Activated naive CD4-positive, alpha-beta T cell treated with anti-CD3 and anti-CD28 coated beads, Interleukin-2, amount 50 U/mL, for 24 hours (primary cell): Measurements from ENCODE around the gene C1orf159.
A peak's percentile ranks its signal among the peaks of the same experiment; 100 is the strongest.
"Not testable (repeated sequence)": the region's sequence is repeated elsewhere in the genome, so short reads cannot be mapped to it uniquely, and the experiment has no call there.

Source experiments
- H3K27ac Mint-ChIP-seq: one replicate; pipeline ENCODE4 v1.8.0; 2021; ENCODE audit warnings: mild to moderate bottlenecking, mixed read lengths
- H3K27me3 Mint-ChIP-seq: one replicate; pipeline ENCODE4 v1.8.0; 2021; ENCODE audit warnings: mixed read lengths
- H3K36me3 Mint-ChIP-seq: one replicate; pipeline ENCODE4 v1.8.0; 2021; ENCODE audit warnings: mixed read lengths
- H3K4me1 Mint-ChIP-seq: one replicate; pipeline ENCODE4 v1.8.0; 2021; ENCODE audit warnings: mixed read lengths
- H3K4me3 Mint-ChIP-seq: one replicate; pipeline ENCODE4 v1.8.0; 2021; ENCODE audit warnings: mild to moderate bottlenecking, mixed read lengths
- H3K9me3 Mint-ChIP-seq: one replicate; pipeline ENCODE4 v1.8.0; 2021; ENCODE audit warnings: mixed read lengths

C1orf159 gene

GRCh38 chr1:1155258-1155657 lies 39.4 kb upstream of the C1orf159 start:
- no peaks in the 10 kb centered on the region for H3K27me3 Mint-ChIP-seq
- H3K36me3 Mint-ChIP-seq = no peaks in the 10 kb centered on the region
- H3K27ac Mint-ChIP-seq = no peak overlapping the region
- H3K4me3 Mint-ChIP-seq = no peak overlapping the region
- peaks cover 16% of the 10 kb centered on the region for H3K9me3 Mint-ChIP-seq
- no peaks in the 10 kb centered on the region for H3K4me1 Mint-ChIP-seq

DNA sequence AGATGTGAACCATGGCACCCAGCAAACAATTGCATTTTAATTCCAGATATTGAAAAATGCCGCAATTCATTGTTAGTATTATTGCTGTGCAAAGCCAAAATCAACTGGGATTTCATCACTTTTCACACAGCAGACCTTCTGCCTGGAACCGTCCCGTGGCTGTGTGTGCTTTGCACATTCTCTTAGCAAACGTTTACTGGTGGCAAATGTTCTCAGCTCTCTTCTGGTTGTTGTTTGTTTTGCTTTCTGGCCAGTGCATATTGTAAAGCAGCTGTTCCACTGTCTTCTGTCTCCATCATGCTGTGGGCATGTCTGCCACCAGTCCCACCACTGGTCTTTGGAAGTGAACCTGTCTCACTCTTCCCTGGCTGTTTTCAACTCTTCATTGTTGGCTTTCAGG lies 38.0 kb upstream of the C1orf159 start:
- Mint-ChIP-seq H3K27ac (peak overlapping the region; percentile 91), H3K36me3 (no peaks in the 10 kb centered on the region), H3K27me3 (no peaks in the 10 kb centered on the region), H3K4me1 (no peaks in the 10 kb centered on the region), H3K4me3 (no peak overlapping the region), H3K9me3 (peaks cover 16% of the 10 kb centered on the region)

DNA sequence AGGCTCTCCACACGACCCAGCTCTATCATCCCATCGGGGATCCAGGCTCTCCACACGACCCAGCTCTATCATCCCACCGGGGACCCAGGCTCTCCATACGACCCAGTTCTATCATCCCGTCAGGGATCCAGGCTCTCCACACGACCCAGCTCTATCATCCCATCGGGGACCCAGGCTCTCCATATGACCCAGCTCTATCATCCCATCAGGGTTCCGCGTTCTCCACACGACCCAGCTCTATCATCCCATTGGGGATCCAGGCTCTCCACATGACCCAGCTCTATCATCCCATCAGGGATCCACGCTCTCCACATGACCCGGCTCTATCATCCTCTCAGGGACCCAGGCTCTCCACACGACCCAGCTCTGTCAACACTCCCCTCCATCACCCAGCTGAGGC lies 37.3 kb upstream of the C1orf159 start:
- not testable (repeated sequence) for H3K36me3 Mint-ChIP-seq, H3K27me3 Mint-ChIP-seq, H3K4me3 Mint-ChIP-seq, H3K4me1 Mint-ChIP-seq
- Mint-ChIP-seq H3K9me3 (peaks cover 16% of the 10 kb centered on the region), H3K27ac (peak overlapping the region; percentile 91)

- H3K4me1 Mint-ChIP-seq, H3K36me3 Mint-ChIP-seq, H3K27me3 Mint-ChIP-seq, H3K4me3 Mint-ChIP-seq: not testable (repeated sequence)
- peak overlapping the region; percentile 70 for H3K27ac Mint-ChIP-seq
- peaks cover 16% of the 10 kb centered on the region for H3K9me3 Mint-ChIP-seq
These were observed 36.5 kb upstream of the C1orf159 start for GRCh38 chr1:1152431-1152830.

- no peaks in the 10 kb centered on the region for H3K36me3 Mint-ChIP-seq
- no peaks in the 10 kb centered on the region for H3K4me1 Mint-ChIP-seq
These were observed 35.4 kb upstream of the C1orf159 start for GRCh38 chr1:1151306-1151705.

DNA sequence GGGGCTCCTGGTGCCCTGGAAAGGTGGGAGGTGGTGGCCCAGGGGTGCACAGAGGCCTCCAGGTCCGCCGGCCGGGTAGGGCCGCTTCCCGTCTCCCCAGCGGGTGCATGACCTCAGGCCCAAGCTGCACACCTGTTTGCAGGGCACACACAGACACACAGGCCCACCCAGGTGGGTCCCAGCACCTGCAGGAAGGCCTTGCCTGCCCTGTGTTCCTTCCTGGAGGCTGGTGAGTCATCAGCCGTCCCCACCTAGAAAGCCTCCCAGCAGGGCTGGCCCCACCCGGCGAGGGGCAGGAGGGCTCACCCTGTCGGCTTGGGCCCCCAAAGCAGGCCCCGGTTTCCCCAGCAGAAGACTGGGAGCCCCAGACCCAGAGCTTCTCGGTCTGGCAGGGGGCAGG lies 34.2 kb upstream of the C1orf159 start:
- Mint-ChIP-seq H3K4me3 (no peak overlapping the region), H3K9me3 (peaks cover 16% of the 10 kb centered on the region), H3K27ac (no peak overlapping the region), H3K36me3 (no peaks in the 10 kb centered on the region), H3K4me1 (no peaks in the 10 kb centered on the region), H3K27me3 (no peaks in the 10 kb centered on the region)

More at GRCh38 chr1:1151306-1151705, 35.4 kb upstream of the C1orf159 start:
- Mint-ChIP-seq H3K27ac (no peak overlapping the region), H3K27me3 (no peaks in the 10 kb centered on the region), H3K9me3 (peaks cover 16% of the 10 kb centered on the region), H3K4me3 (no peak overlapping the region)

- H3K36me3 Mint-ChIP-seq = no peaks in the 10 kb centered on the region
- H3K9me3 Mint-ChIP-seq = peaks cover 16% of the 10 kb centered on the region
- no peak overlapping the region for H3K4me3 Mint-ChIP-seq
- H3K4me1 Mint-ChIP-seq = no peaks in the 10 kb centered on the region
- H3K27ac Mint-ChIP-seq = no peak overlapping the region
- no peaks in the 10 kb centered on the region for H3K27me3 Mint-ChIP-seq
These were observed 33.5 kb upstream of the C1orf159 start for GRCh38 chr1:1149416-1149815.

- H3K4me1 Mint-ChIP-seq = peaks cover 6% of the 10 kb centered on the region
- peak overlapping the region; percentile 79 for H3K27ac Mint-ChIP-seq
- no peaks in the 10 kb centered on the region for H3K36me3 Mint-ChIP-seq
- H3K4me3 Mint-ChIP-seq = no peak overlapping the region
- peaks cover 12% of the 10 kb centered on the region for H3K9me3 Mint-ChIP-seq
- no peaks in the 10 kb centered on the region for H3K27me3 Mint-ChIP-seq
These were observed 32.7 kb upstream of the C1orf159 start for GRCh38 chr1:1148569-1148968.

DNA sequence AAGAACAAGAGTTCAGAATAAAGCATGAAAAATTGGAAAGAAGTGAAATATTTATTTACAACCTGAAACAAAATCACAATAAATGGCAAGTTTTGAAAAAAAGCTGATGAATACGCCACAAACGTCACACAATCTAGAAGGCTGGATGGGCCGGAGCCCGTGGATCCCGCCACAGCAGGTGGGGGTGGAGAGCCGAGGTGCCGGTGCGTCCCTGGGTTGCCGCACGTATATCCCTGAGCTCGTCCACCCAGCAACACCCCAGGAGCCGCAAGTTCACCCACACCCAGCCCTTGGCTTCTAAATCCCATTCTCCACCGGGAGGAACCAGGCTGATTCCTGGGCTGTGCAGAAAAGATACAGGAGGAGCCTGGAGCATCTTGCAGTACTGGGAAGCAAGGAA lies 32.2 kb upstream of the C1orf159 start:
- H3K4me3 Mint-ChIP-seq = no peak overlapping the region
- peaks cover 6% of the 10 kb centered on the region for H3K4me1 Mint-ChIP-seq
- H3K9me3 Mint-ChIP-seq = peaks cover 7% of the 10 kb centered on the region
- H3K36me3 Mint-ChIP-seq = no peaks in the 10 kb centered on the region
- no peaks in the 10 kb centered on the region for H3K27me3 Mint-ChIP-seq
- H3K27ac Mint-ChIP-seq = peak overlapping the region; percentile 83

- Mint-ChIP-seq H3K27ac (peak overlapping the region; percentile 23), H3K27me3 (no peaks in the 10 kb centered on the region), H3K4me3 (no peak overlapping the region), H3K9me3 (no peaks in the 10 kb centered on the region), H3K4me1 (peaks cover 11% of the 10 kb centered on the region), H3K36me3 (no peaks in the 10 kb centered on the region)
These were observed 30.7 kb upstream of the C1orf159 start for GRCh38 chr1:1146596-1146995.

DNA sequence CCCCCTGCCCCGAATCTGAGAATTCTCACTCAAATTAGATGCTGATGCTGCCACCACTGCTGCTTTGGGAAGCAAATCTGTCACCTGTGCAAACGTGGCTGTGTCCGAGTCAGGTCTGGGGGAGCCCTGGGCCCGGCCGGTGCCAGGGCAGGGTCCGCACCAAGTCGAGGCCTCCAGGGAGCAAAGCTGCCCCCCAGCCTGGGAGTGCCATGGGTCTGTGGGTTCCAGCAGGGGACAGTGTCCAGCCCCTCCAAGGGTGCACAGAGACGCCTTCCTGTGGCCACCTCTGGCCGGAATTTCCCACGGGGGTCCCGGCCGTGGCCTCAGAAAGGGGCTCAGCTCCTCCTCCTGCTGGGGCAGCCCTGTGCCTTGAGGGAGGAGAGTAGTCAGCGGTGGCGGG lies 30.1 kb upstream of the C1orf159 start:
- Mint-ChIP-seq H3K27ac (no peak overlapping the region), H3K4me3 (no peak overlapping the region), H3K4me1 (peaks cover 11% of the 10 kb centered on the region), H3K27me3 (no peaks in the 10 kb centered on the region), H3K36me3 (no peaks in the 10 kb centered on the region), H3K9me3 (no peaks in the 10 kb centered on the region)

GRCh38 chr1:1145547-1145914 lies 29.6 kb upstream of the C1orf159 start:
- peaks cover 11% of the 10 kb centered on the region for H3K4me1 Mint-ChIP-seq
- H3K4me3 Mint-ChIP-seq = no peak overlapping the region
- no peak overlapping the region for H3K27ac Mint-ChIP-seq
- H3K27me3 Mint-ChIP-seq = no peaks in the 10 kb centered on the region
- H3K9me3 Mint-ChIP-seq = no peaks in the 10 kb centered on the region
- H3K36me3 Mint-ChIP-seq = no peaks in the 10 kb centered on the region

DNA sequence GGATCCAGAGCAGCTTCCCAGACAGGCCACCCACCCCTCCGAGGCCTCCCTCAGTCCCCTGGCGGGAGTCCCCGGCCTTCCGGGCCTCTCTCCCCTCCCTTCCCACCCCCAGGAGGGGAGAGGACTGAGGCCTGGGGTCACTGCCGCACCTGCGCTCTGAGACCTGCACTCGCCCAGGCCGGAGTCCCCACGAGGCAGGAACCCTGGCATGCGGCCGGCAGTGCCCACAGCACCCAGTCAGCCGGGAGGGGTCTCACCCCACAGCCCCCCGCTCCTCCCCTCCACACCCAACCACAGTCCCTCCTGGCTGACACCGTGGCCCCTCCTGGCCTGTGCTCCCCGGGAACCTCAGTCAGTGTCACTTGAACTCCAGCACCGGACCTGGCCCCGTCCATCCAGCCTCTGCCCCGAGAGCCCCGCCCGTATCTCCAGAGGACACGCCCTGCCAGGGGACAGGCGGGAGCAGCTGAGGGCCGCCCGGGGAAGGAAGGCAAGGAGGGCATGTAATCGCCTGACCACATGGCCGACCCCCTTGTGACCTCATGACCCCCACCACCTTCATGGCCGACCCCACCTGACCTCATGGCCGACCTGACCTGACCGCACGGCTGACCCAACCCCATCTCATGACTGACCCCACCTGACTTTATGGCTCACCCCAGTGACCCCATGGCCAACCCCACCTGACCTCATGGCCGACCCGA lies 29.1 kb upstream of the C1orf159 start:
- H3K4me3 Mint-ChIP-seq = no peak overlapping the region
- no peaks in the 10 kb centered on the region for H3K36me3 Mint-ChIP-seq
- H3K4me1 Mint-ChIP-seq = peaks cover 11% of the 10 kb centered on the region
- no peak overlapping the region for H3K27ac Mint-ChIP-seq
- H3K9me3 Mint-ChIP-seq = no peaks in the 10 kb centered on the region
- H3K27me3 Mint-ChIP-seq = no peaks in the 10 kb centered on the region

DNA sequence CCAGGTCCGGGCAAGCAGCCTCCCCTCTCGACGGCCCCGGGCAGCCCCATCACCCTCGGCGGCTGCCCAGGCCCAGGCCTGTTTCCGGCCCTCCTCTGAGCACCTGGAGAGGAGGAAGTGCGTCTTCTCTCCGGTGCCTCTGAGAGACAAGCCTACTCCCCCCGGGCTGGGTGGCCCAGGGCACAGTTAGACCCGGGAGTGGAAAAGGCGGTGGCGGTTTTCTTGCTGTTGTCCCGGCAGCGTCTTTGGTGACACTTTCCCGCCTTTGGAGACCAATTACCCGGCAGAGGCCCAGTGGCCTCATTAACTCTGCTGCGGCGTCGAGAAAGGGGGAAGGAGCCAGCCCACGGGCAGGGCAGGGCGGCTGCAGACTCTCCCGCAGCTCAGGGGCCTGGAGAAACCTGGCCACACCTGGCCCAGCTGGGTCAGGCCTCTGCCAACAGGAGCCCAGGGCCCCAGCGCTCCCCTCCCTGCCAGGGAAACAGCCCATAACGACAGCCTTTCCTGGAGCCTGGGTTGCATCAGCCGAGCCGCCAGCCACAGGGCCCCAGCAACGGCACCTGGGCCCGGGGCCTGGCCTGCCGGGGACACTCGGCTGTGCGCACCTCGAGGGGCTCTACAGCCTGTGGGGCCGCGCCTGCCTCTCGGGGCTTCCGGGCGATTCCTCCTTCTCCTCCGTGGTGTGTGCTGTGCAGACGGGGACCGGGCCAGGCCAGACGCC lies 28.4 kb upstream of the C1orf159 start:
- Mint-ChIP-seq H3K9me3 (no peaks in the 10 kb centered on the region), H3K36me3 (no peaks in the 10 kb centered on the region), H3K4me3 (peak overlapping the region; percentile 15), H3K4me1 (peaks cover 11% of the 10 kb centered on the region), H3K27ac (peak overlapping the region; percentile 82), H3K27me3 (no peaks in the 10 kb centered on the region)

DNA sequence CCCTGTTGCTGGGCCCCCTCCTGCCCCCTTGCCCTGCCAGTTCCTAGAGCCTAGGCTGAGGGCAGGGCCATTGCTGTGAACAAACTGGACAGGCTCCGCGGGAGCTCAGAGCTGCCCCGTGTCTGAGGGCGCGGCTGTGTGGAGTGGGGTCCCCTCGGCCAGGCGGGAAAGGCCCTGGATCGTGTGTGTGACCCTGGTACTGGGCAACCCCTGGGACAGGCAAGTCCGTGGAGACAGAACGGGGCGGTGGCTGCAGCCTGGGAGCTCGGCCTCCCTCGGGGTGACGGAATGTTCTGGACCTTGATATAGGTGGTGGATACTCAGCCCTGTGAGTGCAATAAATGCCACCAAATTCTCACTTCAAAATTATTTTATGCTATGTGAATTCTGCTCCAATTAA lies 27.7 kb upstream of the C1orf159 start:
- Mint-ChIP-seq H3K4me1 (peaks cover 11% of the 10 kb centered on the region), H3K9me3 (no peaks in the 10 kb centered on the region), H3K36me3 (no peaks in the 10 kb centered on the region), H3K4me3 (no peak overlapping the region), H3K27me3 (no peaks in the 10 kb centered on the region), H3K27ac (peak overlapping the region; percentile 82)

DNA sequence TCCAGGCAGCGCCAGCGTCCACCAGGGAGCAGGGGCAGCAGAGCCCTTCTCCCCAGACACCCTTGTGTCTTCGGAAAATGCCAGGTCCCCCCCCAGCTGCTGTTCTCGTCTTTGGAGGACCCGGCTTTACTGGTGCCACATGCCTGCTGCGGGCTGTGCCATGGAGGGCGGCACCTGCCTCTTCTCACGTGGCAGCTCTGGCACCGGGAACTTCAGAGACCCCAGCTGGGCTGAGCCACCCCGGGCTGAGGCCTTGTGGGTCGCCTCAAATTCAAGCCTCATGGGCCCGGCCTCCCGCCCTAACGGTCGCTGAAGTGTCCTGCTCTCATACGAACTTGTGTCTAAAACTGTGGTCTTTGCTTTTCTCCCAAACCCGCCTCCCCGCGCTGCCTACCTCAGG lies 27.0 kb upstream of the C1orf159 start:
- Mint-ChIP-seq H3K36me3 (no peaks in the 10 kb centered on the region), H3K4me1 (peaks cover 11% of the 10 kb centered on the region), H3K4me3 (no peak overlapping the region), H3K27me3 (no peaks in the 10 kb centered on the region), H3K9me3 (no peaks in the 10 kb centered on the region), H3K27ac (peak overlapping the region; percentile 51)

DNA sequence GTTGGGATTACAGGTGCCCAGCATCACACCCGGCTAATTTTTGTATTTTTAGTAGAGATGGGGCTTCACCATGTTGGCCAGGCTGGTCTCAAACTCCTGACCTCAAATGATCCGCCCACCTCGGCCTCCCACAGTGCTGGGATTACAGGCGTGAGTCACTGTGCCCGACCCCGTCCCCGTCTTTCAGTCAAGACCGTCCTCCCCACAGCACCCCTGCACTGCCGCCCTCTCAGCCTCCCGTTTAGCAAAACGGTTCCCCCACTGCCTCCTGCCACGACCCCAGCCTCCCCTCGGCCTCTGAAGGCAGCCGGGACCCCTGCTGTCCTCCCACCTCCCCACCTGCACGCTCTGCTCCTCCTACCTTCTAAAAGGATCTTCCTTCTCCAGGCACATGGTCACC lies 26.5 kb upstream of the C1orf159 start:
- H3K4me3 Mint-ChIP-seq, H3K27me3 Mint-ChIP-seq, H3K9me3 Mint-ChIP-seq, H3K36me3 Mint-ChIP-seq: not testable (repeated sequence)
- Mint-ChIP-seq H3K4me1 (peaks cover 13% of the 10 kb centered on the region), H3K27ac (peak overlapping the region; percentile 51)
